ENCODE measurements around the gene RTP4. TPM values are rescaled to one million over a fixed set of nuclear protein-coding genes. Genes with fewer than 3 reads are reported as not detected.

RTP4 gene
- total RNA-seq, 4 donors from 2014 or later, result 1.1 to 7.4 (median 2.2) TPM

GRCh38 chr3:187367561-187368103 is 553 bp upstream of the RTP4 start:
- TF ChIP-seq CTCF (IDR thresholded peaks at IDR 0.05), result no peak
- ATAC-seq (ENCODE audit: low FRiP score), result peak; percentile 4
- DNase-seq (ENCODE audit: low spot score), result no peak

GRCh38 chr3:187369089-187369447 is 883 bp downstream of the RTP4 start:
- no peak for TF ChIP-seq CTCF (IDR thresholded peaks at IDR 0.05)
- DNase-seq (ENCODE audit: low spot score) (no peak), ATAC-seq (ENCODE audit: low FRiP score) (peak; percentile 39)

DNA sequence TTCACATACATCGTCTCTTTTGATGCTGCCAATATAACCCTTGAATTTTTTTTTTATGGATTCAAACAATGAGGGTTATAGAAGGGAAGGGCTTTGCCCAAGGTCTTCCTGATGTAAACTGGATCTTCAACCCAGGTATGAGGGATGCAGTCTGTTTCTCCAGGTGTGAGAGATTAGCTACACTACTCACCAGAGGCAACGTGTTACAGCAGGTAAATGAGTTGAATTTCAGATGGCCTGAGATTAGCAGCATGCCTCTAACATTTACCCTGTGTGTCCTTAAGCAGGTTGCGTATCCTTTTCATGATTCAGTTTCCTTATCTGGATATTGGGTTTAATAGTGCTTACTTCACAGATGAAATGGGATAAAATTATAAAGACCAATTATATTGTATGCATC is 1.9 kb downstream of the RTP4 start:
- no peak for TF ChIP-seq CTCF (IDR thresholded peaks at IDR 0.05)
- ATAC-seq (ENCODE audit: low FRiP score) (no peak), DNase-seq (ENCODE audit: low spot score) (no peak)

DNA sequence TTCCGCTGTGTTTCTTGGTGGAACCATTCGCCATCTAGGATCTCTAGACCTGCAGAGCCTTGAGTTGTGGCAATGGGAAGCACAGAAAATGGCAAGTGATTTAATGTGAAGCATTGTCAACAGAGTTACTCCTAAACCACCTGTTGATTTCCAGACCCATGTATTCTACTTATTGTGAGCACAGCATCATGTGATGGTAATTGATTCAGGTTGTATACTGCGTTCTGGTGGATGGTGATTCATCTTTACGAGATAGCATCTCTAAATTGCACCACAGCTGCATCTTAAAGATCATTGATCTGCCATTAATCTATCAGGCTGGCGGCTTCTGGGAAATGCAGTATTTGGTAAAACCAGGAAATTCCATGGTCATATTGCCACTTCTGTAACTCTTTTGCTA is 7.4 kb downstream of the RTP4 start:
- DNase-seq (ENCODE audit: low spot score), result no peak
- no peak for TF ChIP-seq CTCF (IDR thresholded peaks at IDR 0.05)
- ATAC-seq (ENCODE audit: low FRiP score), result no peak

GRCh38 chr3:187377842-187378241 is 9.7 kb downstream of the RTP4 start:
- no peak for DNase-seq (ENCODE audit: low spot score)
- no peak for TF ChIP-seq CTCF (IDR thresholded peaks at IDR 0.05)
- ATAC-seq (ENCODE audit: low FRiP score), result no peak

GRCh38 chr3:187382609-187383151 is 14.5 kb downstream of the RTP4 start:
- TF ChIP-seq CTCF (IDR thresholded peaks at IDR 0.05), result no peak
- ATAC-seq (ENCODE audit: low FRiP score) (peak; percentile 84), DNase-seq (ENCODE audit: low spot score) (no peak)

GRCh38 chr3:187383246-187383645 is 15.1 kb downstream of the RTP4 start:
- ATAC-seq (ENCODE audit: low FRiP score) (no peak), DNase-seq (ENCODE audit: low spot score) (no peak)
- no peak for TF ChIP-seq CTCF (IDR thresholded peaks at IDR 0.05)
